Right lobe of liver (tissue), 6 donors: Measurements from ENCODE around the gene RIC3. TPM values are rescaled to one million over a fixed set of nuclear protein-coding genes. Genes with fewer than 3 reads are reported as not detected.

Experiments
- ATAC-seq, 4 donors: fragments of 200-7000 bp; cut with Tn5 transposase; one replicate each; pipeline ENCODE4 v1.9.1; 2020; ENCODE audit warnings: mild to moderate bottlenecking in 4 of 4, moderate library complexity in 4 of 4
- DNase-seq, 3 donors: peaks; one replicate each; pipeline ENCODE4 v3.0.0-alpha.2; 2020
- H3K27ac ChIP-seq, 3 donors: fragments of 200-600 bp; one replicate each; pipeline ENCODE4 v1.8.0; 2022
- H3K27me3 ChIP-seq, 2 donors: fragments of 200-600 bp; one replicate each; pipeline ENCODE4 v1.8.0; 2022
- H3K36me3 ChIP-seq, 4 donors: fragments of 200-600 bp; sonication (generic) in 1 of 4; one replicate each; pipeline versions ENCODE4 v1.5.1 to v1.8.0; 2017 to 2022; ENCODE audit warnings: control low read depth in 1 of 4
- H3K4me1 ChIP-seq, 4 donors: fragments of 200-600 bp; sonication (generic) in 1 of 4; one replicate each; pipeline versions ENCODE4 v1.5.1 to v1.8.0; 2017 to 2022; ENCODE audit warnings: control low read depth in 1 of 4
- H3K4me3 ChIP-seq, 3 donors: fragments of 200-600 bp; one replicate each; pipeline ENCODE4 v1.8.0; 2022
- H3K9me3 ChIP-seq, 4 donors: fragments of 200-600 bp; sonication (generic) in 1 of 4; one replicate each; pipeline versions ENCODE4 v1.5.1 to v1.8.0; 2017 to 2022; ENCODE audit warnings: control low read depth in 1 of 4
- POLR2A ChIP-seq: fragments of 450-650 bp; IDR thresholded peaks from one replicate; pipeline ENCODE4 v1.6.1; 2017; ENCODE audit warnings: antibody characterized with exemption, mild to moderate bottlenecking
- WGBS: methylation state at CpG from one replicate; pipeline ENCODE4 v1.1.6; 2018; ENCODE audit warnings: low coverage, low lambda C conversion rate; ENCODE audit not compliant: insufficient coverage; ENCODE audit errors: missing lambda C conversion rate; 5-methylcytosine and 5-hydroxymethylcytosine counted together
- intact Hi-C, 2 donors: fragments of 100-400 bp; cut with DNase I; formaldehyde crosslinking; loops; one replicate each; pipeline versions ENCODE4 v1.11.2 to v1.14.1; 2022
- total RNA-seq, 6 experiments: library from RNA; depleted of rRNA in 2 of 6; stranded (reverse); fragments of >200 nt in 2 of 6; fragmentation: NEBNext Ultra II Directional in 3 of 6; extraction: Animal tissue kit (Norgen Biotek cat#: 25700) in 3 of 6; gene quantifications; one replicate each; pipeline versions ENCODE4 v1.1.0 to v1.2.4, GENCODE V29; 2016 to 2023
- TF ChIP-seq, protein P1 (sequence below), 4 donors: fragments of 200-600 bp in 3 of 4; fragments of 450-650 bp in 1 of 4; IDR thresholded peaks; one replicate each; pipeline versions ENCODE4 v1.5.1 to v1.8.0; 2016 to 2022; ENCODE audit warnings: antibody characterized with exemption in 4 of 4, mild to moderate bottlenecking in 2 of 4
- donor health status: DM: no; HTN: yes; CAD: no.
- donor health status: DM: no; HTN: no; CAD: no.
- donor health status: DM: no; HTN: no; CAD: no.
- donor health status: DM: no; HTN: yes; CAD: no.
- donor health status: DM: no; HTN: yes; CAD: no.

Gene RIC3
- total RNA-seq, 6 experiments from 2014 or later: 1.4 to 7.3 (median 3.6) TPM

DNA sequence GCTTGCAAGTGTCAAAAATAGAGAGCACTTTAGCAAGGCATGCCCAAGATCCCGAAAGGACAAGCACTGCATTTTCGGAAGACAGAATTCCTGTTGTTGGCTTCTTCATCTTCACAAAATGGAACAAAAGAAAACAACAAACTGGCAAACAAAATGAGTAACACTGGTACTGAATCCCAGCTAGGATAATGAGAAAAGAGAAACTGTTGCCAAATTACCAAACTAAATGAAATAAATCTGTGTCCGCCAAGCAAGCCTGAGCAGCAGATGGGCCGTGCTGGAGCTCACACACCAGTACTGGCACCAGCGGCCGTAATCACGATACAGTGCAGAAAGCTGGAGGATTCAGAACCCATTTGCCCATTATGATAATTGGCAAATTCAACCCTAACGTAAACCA is 57.2 kb downstream of the RIC3 start:
- no peak for DNase-seq
- Histone ChIP-seq H3K27me3 (no peaks in the 10 kb centered on the region), H3K36me3 (no peaks in the 10 kb centered on the region), H3K9me3 (no peaks in the 10 kb centered on the region), H3K4me3 (no peak overlapping the region), H3K4me1 (no peaks in the 10 kb centered on the region), H3K27ac (no peak overlapping the region)
- no peak for ATAC-seq
- TF ChIP-seq, protein P1, sequence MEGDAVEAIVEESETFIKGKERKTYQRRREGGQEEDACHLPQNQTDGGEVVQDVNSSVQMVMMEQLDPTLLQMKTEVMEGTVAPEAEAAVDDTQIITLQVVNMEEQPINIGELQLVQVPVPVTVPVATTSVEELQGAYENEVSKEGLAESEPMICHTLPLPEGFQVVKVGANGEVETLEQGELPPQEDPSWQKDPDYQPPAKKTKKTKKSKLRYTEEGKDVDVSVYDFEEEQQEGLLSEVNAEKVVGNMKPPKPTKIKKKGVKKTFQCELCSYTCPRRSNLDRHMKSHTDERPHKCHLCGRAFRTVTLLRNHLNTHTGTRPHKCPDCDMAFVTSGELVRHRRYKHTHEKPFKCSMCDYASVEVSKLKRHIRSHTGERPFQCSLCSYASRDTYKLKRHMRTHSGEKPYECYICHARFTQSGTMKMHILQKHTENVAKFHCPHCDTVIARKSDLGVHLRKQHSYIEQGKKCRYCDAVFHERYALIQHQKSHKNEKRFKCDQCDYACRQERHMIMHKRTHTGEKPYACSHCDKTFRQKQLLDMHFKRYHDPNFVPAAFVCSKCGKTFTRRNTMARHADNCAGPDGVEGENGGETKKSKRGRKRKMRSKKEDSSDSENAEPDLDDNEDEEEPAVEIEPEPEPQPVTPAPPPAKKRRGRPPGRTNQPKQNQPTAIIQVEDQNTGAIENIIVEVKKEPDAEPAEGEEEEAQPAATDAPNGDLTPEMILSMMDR (IDR thresholded peaks at IDR 0.05): no peak
- no peak for TF ChIP-seq POLR2A
- intact Hi-C loops: no loop called here
- 78% methylated on average over 6 of the region's 8 CpGs for WGBS

DNA sequence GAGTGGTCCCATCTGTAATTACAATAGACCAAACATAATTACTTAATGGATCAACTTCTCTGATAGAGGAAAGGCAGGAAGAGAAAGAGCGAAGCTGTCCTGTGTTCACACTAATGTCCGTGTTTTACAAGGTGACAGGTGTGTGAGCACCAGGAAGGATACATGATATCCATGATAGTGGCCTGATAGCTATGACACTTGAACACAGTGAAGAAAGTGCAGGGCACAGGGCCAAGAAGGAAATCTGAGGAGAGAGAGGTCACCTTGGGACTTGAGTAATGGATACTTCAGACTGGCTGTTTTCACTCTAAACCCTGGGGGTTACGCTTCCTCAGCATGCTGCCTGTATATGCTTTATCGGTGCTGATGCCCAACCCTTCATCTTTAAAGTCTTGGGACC is 58.4 kb downstream of the RIC3 start:
- no peaks in the 10 kb centered on the region for H3K9me3 ChIP-seq
- no peak for ATAC-seq
- no peaks in the 10 kb centered on the region for H3K27me3 ChIP-seq
- H3K36me3 ChIP-seq: no peaks in the 10 kb centered on the region
- TF ChIP-seq, protein P1 (IDR thresholded peaks at IDR 0.05): no peak
- TF ChIP-seq POLR2A: no peak
- 96% methylated on average over 2 of the region's 4 CpGs for WGBS
- no peak overlapping the region for H3K4me3 ChIP-seq
- no peak overlapping the region for H3K27ac ChIP-seq
- H3K4me1 ChIP-seq: no peaks in the 10 kb centered on the region
- intact Hi-C loops: no loop called here
- DNase-seq: no peak

DNA sequence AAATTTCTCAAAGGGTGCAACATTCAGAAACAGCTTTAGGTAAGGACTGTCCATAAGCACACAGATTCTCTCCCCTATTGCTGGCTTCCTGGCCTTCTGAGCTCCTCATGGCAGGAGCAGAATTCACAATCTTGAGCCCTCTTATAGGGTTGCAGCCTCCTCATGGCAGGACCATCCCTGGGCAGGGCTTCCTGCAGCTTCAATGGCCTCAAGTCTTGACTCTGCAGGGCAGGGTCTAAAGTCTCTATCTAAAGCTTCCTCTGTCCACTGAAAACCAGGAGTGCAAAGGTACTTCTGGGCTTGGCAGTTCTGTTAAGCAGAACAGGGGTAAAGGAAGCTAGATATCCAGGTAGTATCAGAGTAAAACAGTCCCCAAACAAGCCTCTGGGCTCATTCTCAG is 59.1 kb downstream of the RIC3 start:
- no peak overlapping the region for H3K27ac ChIP-seq
- no peaks in the 10 kb centered on the region for H3K4me1 ChIP-seq

DNA sequence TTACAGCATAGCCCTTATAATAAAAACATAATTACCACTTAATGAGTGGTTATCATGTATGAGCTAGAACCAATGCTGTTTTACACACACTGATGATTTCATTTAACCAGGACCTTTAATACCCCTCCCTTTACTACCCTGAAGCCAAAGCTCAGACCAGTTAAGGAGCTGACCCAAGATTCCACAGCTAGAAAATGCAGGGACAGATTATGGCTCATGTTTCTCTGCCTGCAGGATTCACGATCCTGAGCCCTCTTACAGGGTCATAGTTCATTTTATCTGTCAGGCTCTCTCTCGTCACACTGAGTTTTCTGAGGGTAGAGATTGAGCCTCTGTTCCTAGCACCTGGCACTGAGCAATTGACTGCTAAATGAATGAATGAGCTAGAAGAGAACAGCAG is 60.4 kb downstream of the RIC3 start:
- WGBS: 22% methylated on average over 2 of the region's 2 CpGs
- Histone ChIP-seq H3K27ac (no peak overlapping the region), H3K9me3 (no peaks in the 10 kb centered on the region), H3K27me3 (no peaks in the 10 kb centered on the region), H3K4me1 (no peaks in the 10 kb centered on the region), H3K4me3 (no peak overlapping the region), H3K36me3 (no peaks in the 10 kb centered on the region)
- DNase-seq: no peak
- intact Hi-C loops: no loop called here
- TF ChIP-seq POLR2A: no peak
- TF ChIP-seq, protein P1 (IDR thresholded peaks at IDR 0.05): no peak
- no peak for ATAC-seq

More for the DNA sequence above, 59.1 kb downstream of the RIC3 start:
- Histone ChIP-seq H3K27me3 (no peaks in the 10 kb centered on the region), H3K4me3 (no peak overlapping the region), H3K9me3 (no peaks in the 10 kb centered on the region), H3K36me3 (no peaks in the 10 kb centered on the region)
- TF ChIP-seq, protein P1 (IDR thresholded peaks at IDR 0.05): no peak
- no peak for TF ChIP-seq POLR2A
- no peak for ATAC-seq
- DNase-seq: no peak
- intact Hi-C loops: no loop called here

DNA sequence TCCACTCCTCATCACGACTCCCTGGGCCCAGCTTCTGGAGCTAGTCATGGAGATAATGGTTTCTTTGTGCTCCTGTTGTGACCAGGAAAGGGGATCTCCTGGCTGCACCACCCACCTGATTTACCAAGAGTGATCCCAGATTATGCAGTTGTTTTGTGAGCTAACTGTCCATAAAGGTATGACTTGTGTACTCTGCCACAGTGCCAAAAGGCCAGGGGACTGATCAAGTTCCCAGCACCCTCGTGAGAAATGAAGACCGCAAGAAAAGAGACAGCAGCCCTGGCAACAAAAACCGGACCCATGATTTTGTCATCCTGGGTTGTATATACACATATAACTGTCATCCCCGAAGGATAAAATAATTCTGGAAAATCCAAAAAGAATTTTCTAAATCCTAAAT is 61.2 kb downstream of the RIC3 start:
- H3K9me3 ChIP-seq: no peaks in the 10 kb centered on the region
- DNase-seq (no peak), ATAC-seq (no peak)
- TF ChIP-seq POLR2A: no peak
- TF ChIP-seq, protein P1 (IDR thresholded peaks at IDR 0.05): no peak
- no peaks in the 10 kb centered on the region for H3K4me1 ChIP-seq
- no peak overlapping the region for H3K27ac ChIP-seq
- intact Hi-C loops: no loop called here
- H3K4me3 ChIP-seq: no peak overlapping the region
- H3K36me3 ChIP-seq: no peaks in the 10 kb centered on the region
- no peaks in the 10 kb centered on the region for H3K27me3 ChIP-seq
- 94% methylated on average over 5 of the region's 5 CpGs for WGBS
